Embryonic facial prominence (tissue), 1 donor: ENCODE data around the gene SCGB1D2.

Experiments
- DNase-seq: peaks from one replicate; pipeline ENCODE4 v3.0.0-alpha.2; 2016; ENCODE audit errors: extremely low spot score

SCGB1D2 gene

GRCh38 chr11:62260261-62260953 is 18.4 kb downstream of the SCGB1D2 start:
- no peak for DNase-seq

DNA sequence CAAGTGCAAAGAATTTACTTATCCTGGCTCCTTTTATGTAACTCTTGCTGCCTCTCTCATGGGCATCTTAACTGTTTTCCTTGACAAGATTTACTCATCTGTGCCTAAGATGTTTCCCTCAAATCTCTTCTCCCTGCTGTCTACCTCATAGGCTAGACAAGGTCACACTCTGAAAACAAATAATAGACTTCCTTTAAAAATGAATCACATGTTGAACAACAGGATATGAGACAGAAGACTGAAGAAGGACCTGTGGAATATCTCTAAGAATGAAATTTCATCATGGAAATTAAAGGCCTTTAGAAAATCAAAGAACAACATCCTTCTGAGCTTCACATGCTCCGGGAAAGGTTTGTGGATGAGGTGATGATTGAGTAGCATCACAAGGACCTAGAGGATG is 22.0 kb downstream of the SCGB1D2 start:
- no peak for DNase-seq

- no peak for DNase-seq
Observed at GRCh38 chr11:62266558-62266957, 24.5 kb downstream of the SCGB1D2 start.

DNA sequence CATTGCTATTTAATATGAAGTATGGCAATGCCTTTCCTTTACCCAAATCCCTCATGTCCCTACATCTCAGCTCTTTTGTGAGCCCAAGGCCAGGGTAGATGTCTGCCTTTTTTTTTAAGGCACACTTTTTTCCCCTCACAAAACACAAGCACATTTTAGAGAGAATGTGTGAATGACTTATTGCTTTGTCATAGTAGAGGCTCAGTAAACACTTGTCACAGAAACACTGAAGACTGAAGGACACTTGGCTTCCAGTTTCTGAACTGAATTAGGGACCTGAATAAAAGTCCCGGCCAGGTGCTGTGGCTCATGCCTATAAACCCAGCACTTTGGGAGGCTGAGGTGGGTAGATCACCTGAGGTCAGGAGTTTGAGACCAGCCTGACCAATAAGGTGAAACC is 25.0 kb downstream of the SCGB1D2 start:
- no peak for DNase-seq

DNA sequence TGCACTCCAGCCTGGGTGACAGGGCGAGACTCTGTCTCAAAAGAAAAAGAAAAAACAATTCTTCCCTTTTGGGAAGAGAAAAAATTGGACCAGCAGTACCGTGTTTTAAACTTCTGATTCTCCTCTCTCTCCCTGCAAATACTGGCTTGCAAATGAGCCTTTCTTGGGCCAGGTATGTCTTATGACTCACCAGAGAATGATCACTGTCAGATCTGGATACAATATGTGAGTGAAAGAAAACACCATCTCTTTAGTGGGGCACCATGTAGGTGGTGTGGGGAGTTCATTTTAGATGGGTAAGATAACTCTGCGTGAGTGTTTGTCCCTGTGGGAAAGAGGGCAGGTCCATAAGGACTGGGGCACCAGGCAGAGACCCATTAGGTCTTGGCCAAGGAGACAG is 25.5 kb downstream of the SCGB1D2 start:
- DNase-seq, result no peak

DNA sequence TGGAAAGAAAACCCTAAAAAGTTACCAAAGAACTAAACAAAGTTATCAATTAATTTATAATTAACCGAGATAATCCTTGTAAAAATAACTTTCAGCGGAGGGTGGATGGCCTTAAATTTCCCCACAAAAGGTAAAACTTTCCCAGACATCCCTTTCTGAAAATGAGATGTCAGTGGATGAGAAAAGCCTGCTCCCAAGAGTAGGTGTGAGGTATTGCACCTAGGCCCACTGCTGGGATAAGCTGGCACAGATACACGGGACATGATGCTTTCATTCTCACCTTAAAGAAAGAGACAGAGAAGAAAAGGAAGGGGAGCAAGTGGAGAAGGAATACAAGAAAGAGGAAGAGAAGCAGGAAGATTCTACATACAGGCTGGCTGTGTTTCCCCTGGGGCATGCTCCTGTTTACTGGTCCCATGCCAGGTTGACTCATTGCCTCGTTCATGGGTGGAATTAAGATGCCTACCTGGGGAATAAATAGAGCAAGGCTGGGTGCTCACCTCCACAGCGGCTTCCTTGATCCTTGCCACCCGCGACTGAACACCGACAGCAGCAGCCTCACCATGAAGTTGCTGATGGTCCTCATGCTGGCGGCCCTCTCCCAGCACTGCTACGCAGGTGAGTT is 27.7 kb downstream of the SCGB1D2 start, which contains the start of gene SCGB2A2:
Gene SCGB2A2 (plus strand): TSS at position 505 of the 625 bp plus-strand sequence. CDS start 59 bp downstream, at position 564.
- no peak for DNase-seq

DNA sequence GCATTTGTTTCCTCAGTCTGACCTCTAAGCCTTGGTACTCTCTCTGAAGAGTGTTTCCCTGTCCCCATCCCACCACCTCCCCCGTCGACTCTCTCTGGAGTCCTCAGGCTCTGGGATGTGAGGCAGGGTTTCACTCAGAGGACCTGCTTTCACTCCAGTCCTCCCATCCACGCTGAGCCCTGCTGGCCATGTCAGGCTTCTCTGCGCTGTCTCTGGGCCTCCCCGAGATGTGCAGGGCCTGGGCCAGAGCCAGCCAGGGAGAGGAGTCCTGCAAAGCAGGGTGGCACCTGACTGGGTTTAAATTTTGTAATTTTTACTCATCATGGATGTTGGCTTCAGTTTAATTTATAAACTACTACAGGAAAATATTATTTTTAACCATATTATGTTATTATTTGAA is 31.2 kb downstream of the SCGB1D2 start:
- no peak for DNase-seq

GRCh38 chr11:62273789-62274275 is 31.8 kb downstream of the SCGB1D2 start:
- DNase-seq, result no peak

DNA sequence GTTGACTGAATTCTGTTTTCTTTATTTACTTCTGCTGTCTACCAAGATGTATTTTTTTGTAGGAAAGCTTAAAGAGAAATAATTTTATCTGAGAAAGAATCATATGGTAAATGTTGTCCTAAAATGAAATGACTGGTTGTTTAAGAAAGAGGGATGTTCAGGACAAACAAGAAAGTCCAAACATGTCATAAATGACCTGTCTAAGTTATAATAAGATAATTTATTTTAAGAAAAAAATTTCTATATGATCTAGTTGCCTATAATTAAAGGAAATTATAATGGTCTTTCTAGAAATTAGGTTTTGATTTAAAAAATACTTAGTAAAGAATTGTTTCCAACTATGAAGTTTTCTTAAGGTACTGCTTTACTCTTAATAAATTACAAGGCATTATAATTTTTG is 38.4 kb downstream of the SCGB1D2 start:
- no peak for DNase-seq
